ENCODE data around the gene CHADL. TPM values are rescaled to one million over a fixed set of nuclear protein-coding genes. Genes with fewer than 3 reads are reported as not detected.

The CHADL gene
- total RNA-seq, 1 experiment from 2014 or later: 1.2 TPM

DNA sequence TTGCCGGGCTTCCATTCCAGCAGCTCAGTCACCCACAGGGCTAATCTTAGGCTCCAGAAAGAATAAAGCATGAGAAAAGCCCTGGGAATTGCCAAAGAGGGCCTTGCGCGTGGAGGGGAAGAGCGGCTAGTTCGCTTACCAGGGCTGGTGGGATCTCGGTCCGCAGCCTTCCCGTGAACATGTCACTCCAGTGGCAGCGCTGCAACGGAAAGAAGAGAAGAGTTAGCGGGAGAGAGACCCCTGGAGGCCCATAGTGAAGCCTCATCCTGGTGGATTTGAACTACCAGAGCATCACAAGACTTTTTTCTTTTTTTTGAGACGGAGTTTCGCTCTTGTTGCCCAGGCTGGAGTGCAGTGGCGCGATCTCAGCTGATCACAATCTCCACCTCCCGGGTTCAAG is 27.2 kb upstream of the CHADL start:
- Histone ChIP-seq H4K20me1 (ENCODE audit: low read length) (no peaks in the 10 kb centered on the region), H3K4me3 (ENCODE audit: low read length) (no peak overlapping the region), H3K4me1 (ENCODE audit: insufficient read depth, low read length) (no peaks in the 10 kb centered on the region), H3F3A (ENCODE audit: low read length, unreplicated experiment) (no peaks in the 10 kb centered on the region), H3K27ac (ENCODE audit: low read length) (no peak overlapping the region), H2AFZ (ENCODE audit: low read length) (no peak overlapping the region), H3K9ac (ENCODE audit: low read length) (no peak overlapping the region), H3K36me3 (ENCODE audit: low read depth, low read length) (peaks cover 36% of the 10 kb centered on the region), H3K9me3 (ENCODE audit: low read length) (no peaks in the 10 kb centered on the region), H3K27me3 (ENCODE audit: low read length) (no peaks in the 10 kb centered on the region), H3K9me2 (replicated peaks; ENCODE audit: low read length) (no peaks in the 10 kb centered on the region), H3K4me2 (ENCODE audit: low read length) (no peak overlapping the region), H3K79me2 (ENCODE audit: low read length) (0 out of 2 replicates have a peak, but pooled peaks cover 1% of the 10 kb centered on the region)
- ChIA-PET CTCF (no interaction called here), POLR2A (ENCODE audit: unreplicated experiment) (no interaction called here)
- no TSS peak for BruUV-seq (replicated peaks)
- TF ChIP-seq EZH2 (IDR thresholded peaks at IDR 0.05; ENCODE audit: low read length, unreplicated experiment) (no peak), EZH2phosphoT487 (IDR thresholded peaks at IDR 0.05; ENCODE audit: borderline replicate concordance, low read length) (no peak)
- TF ChIP-seq, protein P1, sequence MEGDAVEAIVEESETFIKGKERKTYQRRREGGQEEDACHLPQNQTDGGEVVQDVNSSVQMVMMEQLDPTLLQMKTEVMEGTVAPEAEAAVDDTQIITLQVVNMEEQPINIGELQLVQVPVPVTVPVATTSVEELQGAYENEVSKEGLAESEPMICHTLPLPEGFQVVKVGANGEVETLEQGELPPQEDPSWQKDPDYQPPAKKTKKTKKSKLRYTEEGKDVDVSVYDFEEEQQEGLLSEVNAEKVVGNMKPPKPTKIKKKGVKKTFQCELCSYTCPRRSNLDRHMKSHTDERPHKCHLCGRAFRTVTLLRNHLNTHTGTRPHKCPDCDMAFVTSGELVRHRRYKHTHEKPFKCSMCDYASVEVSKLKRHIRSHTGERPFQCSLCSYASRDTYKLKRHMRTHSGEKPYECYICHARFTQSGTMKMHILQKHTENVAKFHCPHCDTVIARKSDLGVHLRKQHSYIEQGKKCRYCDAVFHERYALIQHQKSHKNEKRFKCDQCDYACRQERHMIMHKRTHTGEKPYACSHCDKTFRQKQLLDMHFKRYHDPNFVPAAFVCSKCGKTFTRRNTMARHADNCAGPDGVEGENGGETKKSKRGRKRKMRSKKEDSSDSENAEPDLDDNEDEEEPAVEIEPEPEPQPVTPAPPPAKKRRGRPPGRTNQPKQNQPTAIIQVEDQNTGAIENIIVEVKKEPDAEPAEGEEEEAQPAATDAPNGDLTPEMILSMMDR (conservative IDR thresholded peaks at IDR 0.05; ENCODE audit: low read depth, low read length): no peak
- intact Hi-C loops (cut with micrococcal nuclease): no loop called here
- ATAC-seq (no peak), DNase-seq (no peak)

DNA sequence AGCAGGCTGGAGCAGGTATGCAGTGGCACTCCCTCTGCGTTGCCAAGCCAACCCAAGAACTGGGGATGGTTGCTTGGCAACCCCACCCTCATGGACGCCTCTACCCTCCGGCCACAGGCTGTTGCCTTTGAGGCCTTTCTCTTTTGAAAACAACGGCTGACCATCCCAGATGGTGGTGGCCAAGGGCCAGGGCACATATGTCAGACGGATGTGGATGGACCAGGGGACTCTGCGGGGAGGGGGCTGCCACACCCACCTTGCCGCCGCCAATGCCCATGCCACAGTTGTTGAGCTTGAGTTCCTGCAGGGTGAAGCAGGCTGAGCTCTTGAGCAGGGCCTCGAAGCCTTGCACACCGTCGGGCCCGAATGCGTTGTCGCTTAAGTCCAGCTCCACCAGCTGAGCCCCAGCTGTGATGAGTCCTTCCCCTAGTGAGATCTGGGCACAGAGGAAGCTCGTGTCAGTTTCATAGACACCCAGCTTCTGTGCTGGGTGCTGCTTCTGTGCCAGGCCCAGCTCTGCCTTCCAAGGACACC is 23.7 kb upstream of the CHADL start:
- DNase-seq: no peak

DNA sequence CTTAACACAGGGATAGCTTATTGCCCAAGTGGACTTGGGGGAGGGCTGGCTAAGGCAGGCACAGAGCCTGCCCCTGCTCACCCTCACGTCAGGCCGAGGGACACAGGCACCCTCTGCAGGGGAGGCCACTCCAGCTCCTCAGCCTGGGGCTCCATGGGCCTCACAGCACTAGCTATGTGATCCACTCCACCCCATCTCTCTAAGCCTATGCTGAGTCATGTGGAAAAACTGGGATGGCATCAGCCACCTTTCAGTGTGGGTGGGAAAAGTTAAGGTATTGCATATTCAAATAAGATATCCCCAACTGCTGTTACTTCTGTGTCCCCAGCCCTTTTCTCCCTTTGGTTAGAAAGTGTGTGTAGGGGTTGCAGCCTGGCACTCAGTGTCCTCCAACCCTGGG is 23.0 kb upstream of the CHADL start:
- no peaks in the 10 kb centered on the region for H3K79me2 ChIP-seq (ENCODE audit: low read length)
- H4K20me1 ChIP-seq (ENCODE audit: low read length): no peaks in the 10 kb centered on the region
- H2AFZ ChIP-seq (ENCODE audit: low read length): no peak overlapping the region
- no peak overlapping the region for H3K4me3 ChIP-seq (ENCODE audit: low read length)
- TF ChIP-seq, protein P1 (conservative IDR thresholded peaks at IDR 0.05; ENCODE audit: low read depth, low read length): no peak
- no peak for TF ChIP-seq EZH2phosphoT487 (IDR thresholded peaks at IDR 0.05; ENCODE audit: borderline replicate concordance, low read length)
- POLR2A ChIA-PET (ENCODE audit: unreplicated experiment): no interaction called here
- H3K9me2 ChIP-seq (replicated peaks; ENCODE audit: low read length): no peaks in the 10 kb centered on the region
- no peak for ATAC-seq
- H3K9ac ChIP-seq (ENCODE audit: low read length): no peak overlapping the region
- no peaks in the 10 kb centered on the region for H3F3A ChIP-seq (ENCODE audit: low read length, unreplicated experiment)
- H3K36me3 ChIP-seq (ENCODE audit: low read depth, low read length): peaks cover 42% of the 10 kb centered on the region
- no peak overlapping the region for H3K27ac ChIP-seq (ENCODE audit: low read length)
- no peak for DNase-seq
- CTCF ChIA-PET: no interaction called here
- H3K9me3 ChIP-seq (ENCODE audit: low read length): no peaks in the 10 kb centered on the region
- H3K4me2 ChIP-seq (ENCODE audit: low read length): no peak overlapping the region
- H3K27me3 ChIP-seq (ENCODE audit: low read length): no peaks in the 10 kb centered on the region
- no peaks in the 10 kb centered on the region for H3K4me1 ChIP-seq (ENCODE audit: insufficient read depth, low read length)
- intact Hi-C loops (cut with micrococcal nuclease): no loop called here
- no TSS peak for BruUV-seq (replicated peaks)

More for the DNA sequence above, 23.7 kb upstream of the CHADL start:
- CTCF ChIA-PET: no interaction called here
- Histone ChIP-seq H3K79me2 (ENCODE audit: low read length) (no peaks in the 10 kb centered on the region), H3K27me3 (ENCODE audit: low read length) (no peaks in the 10 kb centered on the region), H3K36me3 (ENCODE audit: low read depth, low read length) (peaks cover 41% of the 10 kb centered on the region), H3K4me2 (ENCODE audit: low read length) (no peak overlapping the region), H3F3A (ENCODE audit: low read length, unreplicated experiment) (no peaks in the 10 kb centered on the region), H4K20me1 (ENCODE audit: low read length) (no peaks in the 10 kb centered on the region), H3K9me3 (ENCODE audit: low read length) (no peaks in the 10 kb centered on the region), H2AFZ (ENCODE audit: low read length) (no peak overlapping the region), H3K4me3 (ENCODE audit: low read length) (no peak overlapping the region), H3K9ac (ENCODE audit: low read length) (no peak overlapping the region), H3K9me2 (replicated peaks; ENCODE audit: low read length) (no peaks in the 10 kb centered on the region), H3K4me1 (ENCODE audit: insufficient read depth, low read length) (no peaks in the 10 kb centered on the region), H3K27ac (ENCODE audit: low read length) (no peak overlapping the region)
- TF ChIP-seq EZH2phosphoT487 (IDR thresholded peaks at IDR 0.05; ENCODE audit: borderline replicate concordance, low read length): no peak
- TF ChIP-seq, protein P1 (conservative IDR thresholded peaks at IDR 0.05; ENCODE audit: low read depth, low read length): no peak
- no peak for TF ChIP-seq EZH2 (IDR thresholded peaks at IDR 0.05; ENCODE audit: low read length, unreplicated experiment)
- no TSS peak for BruUV-seq (replicated peaks)
- POLR2A ChIA-PET (ENCODE audit: unreplicated experiment): no interaction called here
- no peak for ATAC-seq
- intact Hi-C loops (cut with micrococcal nuclease): no loop called here

Data from PC-3 (cell line).